GM21367 (cell line): ENCODE results near the gene GPC6.

Experiments used
- ATAC-seq: cut with Tn5 transposase; IDR thresholded peaks from one replicate; pipeline ENCODE4 v1.9.1; 2021; ENCODE audit not compliant: unreplicated experiment

Gene GPC6

GRCh38 chr13:94073007-94073744 lies 846.6 kb downstream of the GPC6 start:
- no peak for ATAC-seq

- no peak for ATAC-seq
These were observed 853.3 kb downstream of the GPC6 start for GRCh38 chr13:94079876-94080275.

- ATAC-seq, result no peak
These were observed 853.9 kb downstream of the GPC6 start for GRCh38 chr13:94080527-94080926.

GRCh38 chr13:94087100-94087499 lies 860.5 kb downstream of the GPC6 start:
- ATAC-seq, result no peak

GRCh38 chr13:94088742-94089141 lies 862.1 kb downstream of the GPC6 start:
- ATAC-seq, result no peak

GRCh38 chr13:94090773-94091480 lies 864.3 kb downstream of the GPC6 start:
- no peak for ATAC-seq

GRCh38 chr13:94093652-94094315 lies 867.2 kb downstream of the GPC6 start:
- no peak for ATAC-seq

- ATAC-seq, result no peak
These were observed 883.2 kb downstream of the GPC6 start for GRCh38 chr13:94109715-94110374.

GRCh38 chr13:94112227-94112626 lies 885.6 kb downstream of the GPC6 start:
- ATAC-seq, result no peak

GRCh38 chr13:94112731-94113130 lies 886.1 kb downstream of the GPC6 start:
- no peak for ATAC-seq

- ATAC-seq, result no peak
These were observed 886.6 kb downstream of the GPC6 start for GRCh38 chr13:94113245-94113644.

- ATAC-seq, result no peak
These were observed 887.6 kb downstream of the GPC6 start for GRCh38 chr13:94114166-94114565.

- no peak for ATAC-seq
These were observed 888.4 kb downstream of the GPC6 start for GRCh38 chr13:94115054-94115453.

- ATAC-seq, result no peak
These were observed 892.8 kb downstream of the GPC6 start for GRCh38 chr13:94119360-94119936.

- no peak for ATAC-seq
These were observed 894.3 kb downstream of the GPC6 start for GRCh38 chr13:94120878-94121277.

GRCh38 chr13:94121686-94122085 lies 895.1 kb downstream of the GPC6 start:
- no peak for ATAC-seq

GRCh38 chr13:94122300-94122915 lies 895.8 kb downstream of the GPC6 start:
- no peak for ATAC-seq

GRCh38 chr13:94123557-94123956 lies 897.0 kb downstream of the GPC6 start:
- ATAC-seq, result no peak

GRCh38 chr13:94128430-94128829 lies 901.8 kb downstream of the GPC6 start:
- no peak for ATAC-seq

- ATAC-seq, result no peak
These were observed 902.9 kb downstream of the GPC6 start for GRCh38 chr13:94129490-94129894.

GRCh38 chr13:94138831-94139230 lies 912.2 kb downstream of the GPC6 start:
- no peak for ATAC-seq
